ENCODE measurements around the gene ADGRG6.

- TF ChIP-seq CTCF (IDR thresholded peaks at IDR 0.05) (no peak), POLR2AphosphoS5 (IDR thresholded peaks at IDR 0.05) (no peak)
Measured at GRCh38 chr6:142334294-142334693, 32.5 kb downstream of the ADGRG6 start.
